SK-N-MC (cell line): ENCODE results near the gene GREB1.

ENCODE experiments used
- DNase-seq: peaks from one replicate; pipeline ENCODE4 v3.0.0-alpha.2; 2011; ENCODE audit warnings: low read depth, low spot score
- H3K27ac ChIP-seq: fragments of 200-600 bp; sonication (generic); 2 replicates; pipeline ENCODE4 v1.5.1; 2016; ENCODE audit warnings: mixed run types
- H3K36me3 ChIP-seq: fragments of 200-600 bp; sonication (generic); 2 replicates; pipeline ENCODE4 v1.6.1; 2017; ENCODE audit warnings: antibody characterized with exemption, low read length, mixed read lengths; ENCODE audit not compliant: insufficient read depth
- H3K4me3 ChIP-seq: fragments of 200-600 bp; sonication (generic); 2 replicates; pipeline ENCODE4 v1.5.1; 2016
- H3K9ac ChIP-seq: fragments of 200-600 bp; sonication (generic); 2 replicates; pipeline ENCODE4 v1.8.0; 2017; ENCODE audit warnings: mixed run types, mixed read lengths; ENCODE audit not compliant: insufficient read length
- H3K9me3 ChIP-seq: fragments of 200-600 bp; sonication (generic); 2 replicates; pipeline ENCODE4 v1.6.1; 2017; ENCODE audit warnings: low read depth, mild to moderate bottlenecking, antibody characterized with exemption, low read length, moderate library complexity, mixed read lengths
- EZH2 ChIP-seq: fragments of 200-600 bp; sonication (generic); IDR thresholded peaks from one replicate; pipeline ENCODE4 v1.6.1; 2017; ENCODE audit warnings: antibody characterized with exemption
- FOXP2 ChIP-seq: optimal IDR thresholded peaks from 2 replicates; pipeline ENCODE3; 2011; ENCODE audit warnings: mild to moderate bottlenecking, moderate library complexity; ENCODE audit not compliant: insufficient read depth; ENCODE audit errors: extremely low read length, control extremely low read depth
- POLR2AphosphoS5 ChIP-seq: IDR thresholded peaks from 2 replicates; pipeline ENCODE4 v1.6.1; 2012; ENCODE audit warnings: mild to moderate bottlenecking, low read depth, low read length, borderline replicate concordance

The GREB1 gene

GRCh38 chr2:11621410-11621809, 87.6 kb downstream of the GREB1 start:
- no peak overlapping the region for H3K9ac ChIP-seq
- no peaks in the 10 kb centered on the region for H3K36me3 ChIP-seq
- no peak overlapping the region for H3K27ac ChIP-seq
- DNase-seq: no peak
- TF ChIP-seq POLR2AphosphoS5: no peak
- no peak for TF ChIP-seq FOXP2
- no peak for TF ChIP-seq EZH2
- H3K4me3 ChIP-seq: no peak overlapping the region
- no peaks in the 10 kb centered on the region for H3K9me3 ChIP-seq

GRCh38 chr2:11622611-11623010, 88.8 kb downstream of the GREB1 start:
- no peak for DNase-seq
- Histone ChIP-seq H3K36me3 (no peaks in the 10 kb centered on the region), H3K9me3 (no peaks in the 10 kb centered on the region), H3K27ac (no peak overlapping the region), H3K4me3 (no peak overlapping the region), H3K9ac (no peak overlapping the region)
- TF ChIP-seq FOXP2 (no peak), POLR2AphosphoS5 (no peak), EZH2 (no peak)

GRCh38 chr2:11624893-11625292, 91.0 kb downstream of the GREB1 start:
- H3K9ac ChIP-seq: no peak overlapping the region
- H3K9me3 ChIP-seq: no peaks in the 10 kb centered on the region
- no peak overlapping the region for H3K4me3 ChIP-seq
- no peak for DNase-seq
- no peaks in the 10 kb centered on the region for H3K36me3 ChIP-seq
- TF ChIP-seq FOXP2: no peak
- TF ChIP-seq POLR2AphosphoS5: no peak
- TF ChIP-seq EZH2: no peak
- no peak overlapping the region for H3K27ac ChIP-seq

- Histone ChIP-seq H3K9ac (no peak overlapping the region), H3K36me3 (no peaks in the 10 kb centered on the region), H3K4me3 (no peak overlapping the region), H3K27ac (no peak overlapping the region), H3K9me3 (no peaks in the 10 kb centered on the region)
- no peak for TF ChIP-seq POLR2AphosphoS5
- TF ChIP-seq EZH2: no peak
- TF ChIP-seq FOXP2: no peak
- no peak for DNase-seq
Measured at GRCh38 chr2:11625671-11626070, 91.8 kb downstream of the GREB1 start.

GRCh38 chr2:11628675-11629074, 94.8 kb downstream of the GREB1 start:
- Histone ChIP-seq H3K9ac (no peak overlapping the region), H3K9me3 (no peaks in the 10 kb centered on the region), H3K4me3 (no peak overlapping the region), H3K27ac (no peak overlapping the region), H3K36me3 (no peaks in the 10 kb centered on the region)
- no peak for DNase-seq
- TF ChIP-seq FOXP2 (no peak), POLR2AphosphoS5 (no peak), EZH2 (no peak)

GRCh38 chr2:11629215-11629614, 95.4 kb downstream of the GREB1 start:
- Histone ChIP-seq H3K9ac (no peak overlapping the region), H3K36me3 (no peaks in the 10 kb centered on the region), H3K9me3 (no peaks in the 10 kb centered on the region), H3K4me3 (no peak overlapping the region), H3K27ac (no peak overlapping the region)
- no peak for TF ChIP-seq EZH2
- no peak for TF ChIP-seq FOXP2
- TF ChIP-seq POLR2AphosphoS5: no peak
- no peak for DNase-seq

GRCh38 chr2:11629851-11630250, 96.0 kb downstream of the GREB1 start:
- no peak for DNase-seq
- H3K9ac ChIP-seq: no peak overlapping the region
- H3K27ac ChIP-seq: no peak overlapping the region
- no peaks in the 10 kb centered on the region for H3K9me3 ChIP-seq
- no peaks in the 10 kb centered on the region for H3K36me3 ChIP-seq
- TF ChIP-seq EZH2 (no peak), POLR2AphosphoS5 (no peak)
- H3K4me3 ChIP-seq: no peak overlapping the region

- H3K9ac ChIP-seq: no peak overlapping the region
- no peaks in the 10 kb centered on the region for H3K36me3 ChIP-seq
- H3K27ac ChIP-seq: no peak overlapping the region
- TF ChIP-seq FOXP2: no peak
- no peak for TF ChIP-seq EZH2
- no peak for TF ChIP-seq POLR2AphosphoS5
- DNase-seq: no peak
- no peaks in the 10 kb centered on the region for H3K9me3 ChIP-seq
- no peak overlapping the region for H3K4me3 ChIP-seq
Measured at GRCh38 chr2:11630855-11631254, 97.0 kb downstream of the GREB1 start.

- Histone ChIP-seq H3K9me3 (no peaks in the 10 kb centered on the region), H3K4me3 (no peak overlapping the region), H3K9ac (no peak overlapping the region), H3K27ac (no peak overlapping the region), H3K36me3 (no peaks in the 10 kb centered on the region)
- TF ChIP-seq FOXP2 (no peak), EZH2 (no peak), POLR2AphosphoS5 (no peak)
- DNase-seq: no peak
Measured at GRCh38 chr2:11631462-11631861, 97.6 kb downstream of the GREB1 start.
